Measurements from ENCODE around the gene EEF2.

DNA sequence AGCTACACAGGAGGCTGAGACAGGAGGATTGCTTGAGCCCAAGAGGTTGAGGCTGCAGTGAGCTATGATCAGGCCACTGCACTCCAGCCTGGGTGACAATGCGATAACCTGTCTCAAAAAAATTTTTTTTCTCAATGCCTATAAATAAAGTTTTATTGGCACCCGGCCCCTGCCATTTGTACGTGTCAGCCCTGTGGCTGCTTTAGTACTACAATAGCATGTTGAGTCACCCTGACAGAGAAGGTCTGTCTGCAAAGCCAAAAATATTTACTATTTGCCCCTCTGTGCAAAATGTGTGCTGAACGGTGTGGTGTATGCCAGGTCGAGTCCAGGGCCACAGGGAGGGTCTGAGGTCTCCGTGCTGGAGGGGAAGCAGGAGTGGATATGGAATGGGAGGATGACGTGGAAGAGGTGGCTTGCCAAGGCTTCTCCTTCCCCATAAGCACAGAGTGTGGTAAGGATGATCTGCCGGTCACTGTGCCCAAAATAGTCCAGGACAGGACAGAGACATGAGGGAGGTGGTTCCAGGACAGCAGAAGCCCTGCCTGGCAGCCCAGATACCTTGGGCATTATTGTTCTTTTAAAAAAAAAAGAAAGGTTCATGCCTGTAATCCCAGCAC, 42.4 kb downstream of the EEF2 start:
- no peak for TF ChIP-seq GATA2 (IDR thresholded peaks at IDR 0.05; ENCODE audit: low read depth, low read length)
- TF ChIP-seq GATA3 (IDR thresholded peaks at IDR 0.05; ENCODE audit: low read depth, low read length) = no peak

Measured in SH-SY5Y (cell line).